Peyer's patch (tissue), 4 donors: ENCODE measurements around the gene ZFHX3. TPM values are rescaled to one million over a fixed set of nuclear protein-coding genes. Genes with fewer than 3 reads are reported as not detected.

Experiments used
- DNase-seq, 3 donors: peaks; one replicate each; pipeline ENCODE4 v3.0.0-alpha.2; 2017 to 2019
- H3K27ac ChIP-seq, 4 donors: fragments of 200-600 bp; sonication (generic); one replicate each; pipeline ENCODE4 v1.5.1; 2016 to 2019
- H3K27me3 ChIP-seq, 2 donors: fragments of 200-600 bp; sonication (generic); one replicate each; pipeline ENCODE4 v1.5.1; 2019
- H3K36me3 ChIP-seq, 3 donors: fragments of 200-600 bp; sonication (generic); one replicate each; pipeline ENCODE4 v1.5.1; 2016 to 2019
- H3K4me1 ChIP-seq, 4 donors: fragments of 200-600 bp; sonication (generic); one replicate each; pipeline ENCODE4 v1.5.1; 2016 to 2019
- H3K4me3 ChIP-seq, 4 donors: fragments of 200-600 bp; sonication (generic); 1 replicate in 3 of 4; 2 replicates in 1 of 4; pipeline ENCODE4 v1.5.1; 2016 to 2019; ENCODE audit warnings: mild to moderate bottlenecking in 1 of 4
- H3K9me3 ChIP-seq, 4 donors: fragments of 200-600 bp; sonication (generic); one replicate each; pipeline ENCODE4 v1.5.1; 2016 to 2019; ENCODE audit warnings: mild to moderate bottlenecking in 1 of 4
- CTCF ChIP-seq, 6 experiments: fragments of 450-650 bp in 4 of 6; fragments of 200-600 bp in 2 of 6; sonication (generic) in 1 of 6; IDR thresholded peaks; one replicate each; pipeline ENCODE4 v1.5.1; 2017 to 2019; ENCODE audit warnings: antibody characterized with exemption in 6 of 6, mild to moderate bottlenecking in 3 of 6, moderate library complexity in 1 of 6
- POLR2A ChIP-seq, 2 donors: fragments of 450-650 bp; IDR thresholded peaks; one replicate each; pipeline ENCODE4 v1.5.1; 2017; ENCODE audit warnings: antibody characterized with exemption in 2 of 2, mild to moderate bottlenecking in 2 of 2, moderate library complexity in 2 of 2
- total RNA-seq, 4 donors: library from RNA; depleted of rRNA; stranded (reverse); fragments of >200 nt; gene quantifications; one replicate each; pipeline ENCODE4 v1.1.0, GENCODE V29; 2016

Gene ZFHX3
- total RNA-seq, 4 donors from 2014 or later: 6.3 to 39.6 (median 14.6) TPM

GRCh38 chr16:72796222-72796621, 251.7 kb downstream of the ZFHX3 start:
- H3K36me3 ChIP-seq: peaks cover 0 to 41% (median 0%) of the 10 kb centered on the region in 3 donors
- no peak overlapping the region for H3K27ac ChIP-seq
- H3K4me3 ChIP-seq: no peak overlapping the region
- H3K9me3 ChIP-seq: no peaks in the 10 kb centered on the region
- no peaks in the 10 kb centered on the region for H3K27me3 ChIP-seq
- TF ChIP-seq CTCF (IDR thresholded peaks at IDR 0.05) (no peak), POLR2A (IDR thresholded peaks at IDR 0.05) (no peak)
- no peaks in the 10 kb centered on the region for H3K4me1 ChIP-seq
- no peak for DNase-seq

- H3K4me3 ChIP-seq: no peak overlapping the region
- no peak overlapping the region for H3K27ac ChIP-seq
- no peaks in the 10 kb centered on the region for H3K4me1 ChIP-seq
- peaks cover 0 to 39% (median 0%) of the 10 kb centered on the region in 3 donors for H3K36me3 ChIP-seq
- TF ChIP-seq CTCF (IDR thresholded peaks at IDR 0.05) (no peak), POLR2A (IDR thresholded peaks at IDR 0.05) (no peak)
- H3K27me3 ChIP-seq: no peaks in the 10 kb centered on the region
- H3K9me3 ChIP-seq: no peaks in the 10 kb centered on the region
- DNase-seq: no peak
Measured at GRCh38 chr16:72794986-72795385, 252.9 kb downstream of the ZFHX3 start.

DNA sequence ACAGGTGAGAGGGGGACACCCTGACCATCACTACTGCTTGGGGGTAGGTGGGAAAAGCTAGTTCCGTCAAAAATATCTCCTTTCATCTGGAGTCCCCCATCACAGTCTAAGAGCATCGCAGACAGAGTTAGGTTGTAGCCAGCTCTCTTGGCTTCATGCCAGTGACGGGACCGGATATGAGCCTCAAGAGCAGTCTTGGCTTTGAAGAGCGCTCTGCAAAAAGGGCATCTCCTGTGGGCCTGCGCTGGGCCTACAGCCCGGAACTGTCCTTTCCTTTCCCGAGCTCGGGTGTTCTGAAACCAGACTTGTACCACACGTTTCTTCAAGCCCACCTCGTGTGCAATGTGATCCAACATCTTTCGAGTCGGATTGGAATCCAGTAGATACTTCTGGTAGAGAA, 253.6 kb downstream of the ZFHX3 start:
- H3K36me3 ChIP-seq: peaks cover 0 to 33% (median 0%) of the 10 kb centered on the region in 3 donors
- no peak for TF ChIP-seq CTCF (IDR thresholded peaks at IDR 0.05)
- no peak for TF ChIP-seq POLR2A (IDR thresholded peaks at IDR 0.05)
- H3K4me3 ChIP-seq: no peak overlapping the region
- no peaks in the 10 kb centered on the region for H3K4me1 ChIP-seq
- DNase-seq: no peak
- H3K27ac ChIP-seq: no peak overlapping the region
- no peaks in the 10 kb centered on the region for H3K9me3 ChIP-seq
- H3K27me3 ChIP-seq: no peaks in the 10 kb centered on the region

DNA sequence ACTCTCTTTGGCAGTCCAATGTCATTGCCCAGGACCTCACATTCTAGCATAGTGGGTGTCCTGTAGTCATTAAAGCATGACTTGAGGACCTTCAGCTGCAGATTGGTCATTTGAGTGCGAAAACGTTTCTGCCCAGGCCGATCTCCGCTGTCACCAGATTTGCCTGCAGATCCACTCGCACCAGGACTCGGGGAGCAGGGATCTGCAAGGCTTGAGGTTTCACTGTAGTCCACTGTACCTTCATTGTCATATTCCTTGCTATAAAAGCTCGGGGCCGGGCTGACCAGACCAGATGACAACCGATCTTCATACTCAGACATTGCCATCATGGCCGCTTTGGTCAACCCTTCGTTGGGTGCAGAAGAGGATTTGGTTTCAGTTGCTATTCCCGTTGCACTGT, 254.2 kb downstream of the ZFHX3 start:
- Histone ChIP-seq H3K4me3 (no peak overlapping the region), H3K36me3 (peaks cover 0 to 33% (median 0%) of the 10 kb centered on the region in 3 donors), H3K27ac (no peak overlapping the region), H3K4me1 (no peaks in the 10 kb centered on the region), H3K27me3 (no peaks in the 10 kb centered on the region), H3K9me3 (no peaks in the 10 kb centered on the region)
- TF ChIP-seq POLR2A (IDR thresholded peaks at IDR 0.05) (no peak), CTCF (IDR thresholded peaks at IDR 0.05) (no peak)
- no peak for DNase-seq

GRCh38 chr16:72793017-72793416, 254.9 kb downstream of the ZFHX3 start:
- TF ChIP-seq POLR2A (IDR thresholded peaks at IDR 0.05) (no peak), CTCF (IDR thresholded peaks at IDR 0.05) (no peak)
- Histone ChIP-seq H3K9me3 (no peaks in the 10 kb centered on the region), H3K36me3 (peaks cover 0 to 27% (median 0%) of the 10 kb centered on the region in 3 donors), H3K4me1 (no peaks in the 10 kb centered on the region), H3K4me3 (no peak overlapping the region), H3K27me3 (no peaks in the 10 kb centered on the region), H3K27ac (no peak overlapping the region)
- no peak for DNase-seq

DNA sequence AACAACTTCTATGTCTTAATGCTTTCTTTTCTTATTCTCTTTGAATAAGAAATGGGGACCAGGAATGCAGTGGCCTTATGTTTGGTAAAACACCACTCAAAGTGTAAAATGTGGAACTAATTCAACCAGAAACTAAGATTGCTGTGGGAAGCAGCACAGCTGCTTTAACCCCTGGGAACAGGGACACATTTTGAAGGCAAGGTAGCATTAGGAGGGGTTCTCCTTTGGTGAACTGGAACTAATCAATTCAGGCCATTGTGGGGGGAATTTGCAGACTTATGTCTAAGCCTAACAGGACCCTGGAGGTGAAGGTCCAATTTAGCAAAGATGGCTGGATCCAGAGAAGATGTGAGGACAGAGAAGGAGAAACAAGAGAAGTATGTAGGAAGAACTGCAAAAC, 256.1 kb downstream of the ZFHX3 start:
- no peaks in the 10 kb centered on the region for H3K4me1 ChIP-seq
- TF ChIP-seq CTCF (IDR thresholded peaks at IDR 0.05) (no peak), POLR2A (IDR thresholded peaks at IDR 0.05) (no peak)

More for the DNA sequence above, 256.1 kb downstream of the ZFHX3 start:
- H3K9me3 ChIP-seq: no peaks in the 10 kb centered on the region
- no peak overlapping the region for H3K4me3 ChIP-seq
- no peak for DNase-seq
- H3K27me3 ChIP-seq: no peaks in the 10 kb centered on the region
- peaks cover 0 to 17% (median 0%) of the 10 kb centered on the region in 3 donors for H3K36me3 ChIP-seq
- no peak overlapping the region for H3K27ac ChIP-seq
